Spleen (tissue), 11 donors: ENCODE measurements around the gene TPCN2. TPM values are rescaled to one million over a fixed set of nuclear protein-coding genes. Genes with fewer than 3 reads are reported as not detected.

Experiments
- DNase-seq: peaks from one replicate; pipeline ENCODE4 v3.0.0-alpha.2; 2020
- H3K27ac ChIP-seq, 8 donors: fragments of 200-600 bp; sonication (generic) in 7 of 8; 1 replicate in 4 of 8; 2 replicates in 4 of 8; pipeline versions ENCODE4 v1.5.0 to v1.8.0; 2016 to 2021; ENCODE audit warnings: inconsistent platforms in 4 of 8, mild to moderate bottlenecking in 4 of 8, moderate library complexity in 1 of 8
- H3K27me3 ChIP-seq, 7 donors: fragments of 200-600 bp; sonication (generic) in 6 of 7; replicated peaks in 1 of 7; 1 replicate in 4 of 7; 2 replicates in 3 of 7; pipeline versions ENCODE4 v1.5.0 to v1.8.0; 2016 to 2021; ENCODE audit warnings: inconsistent platforms in 3 of 7, mild to moderate bottlenecking in 1 of 7
- H3K36me3 ChIP-seq, 6 donors: fragments of 200-600 bp; sonication (generic) in 5 of 6; 1 replicate in 4 of 6; 2 replicates in 2 of 6; pipeline versions ENCODE4 v1.5.0 to v1.8.0; 2016 to 2021; ENCODE audit warnings: inconsistent platforms in 2 of 6
- H3K4me1 ChIP-seq, 6 donors: fragments of 200-600 bp; sonication (generic) in 5 of 6; 1 replicate in 3 of 6; 2 replicates in 3 of 6; pipeline versions ENCODE4 v1.5.0 to v1.8.0; 2016 to 2021; ENCODE audit warnings: inconsistent platforms in 3 of 6
- H3K4me3 ChIP-seq, 8 donors: fragments of 200-600 bp; sonication (generic) in 7 of 8; 1 replicate in 4 of 8; 2 replicates in 4 of 8; pipeline versions ENCODE4 v1.5.0 to v1.8.0; 2016 to 2021; ENCODE audit warnings: inconsistent platforms in 4 of 8, mild to moderate bottlenecking in 4 of 8, moderate library complexity in 2 of 8
- H3K9me3 ChIP-seq, 8 donors: fragments of 200-600 bp; sonication (generic) in 7 of 8; 1 replicate in 4 of 8; 2 replicates in 4 of 8; pipeline versions ENCODE4 v1.5.0 to v1.8.0; 2016 to 2021; ENCODE audit warnings: inconsistent platforms in 4 of 8
- POLR2A ChIP-seq, 3 donors: fragments of 450-650 bp; IDR thresholded peaks; one replicate each; pipeline ENCODE4 v1.5.1; 2017; ENCODE audit warnings: antibody characterized with exemption in 3 of 3, mild to moderate bottlenecking in 1 of 3
- POLR2AphosphoS5 ChIP-seq, 3 donors: sonication (generic); formaldehyde crosslinking; IDR thresholded peaks; one replicate each; pipeline ENCODE4 v1.5.1; 2017; ENCODE audit warnings: antibody characterized with exemption in 3 of 3
- WGBS, 5 donors: extraction: QIAGEN DNeasy Blood & Tissue Kit in 3 of 5; methylation state at CpG; one replicate each; pipeline versions ENCODE4 v1.1.5 to v1.1.7; 2013 to 2018; 5-methylcytosine and 5-hydroxymethylcytosine counted together
- intact Hi-C: fragments of 100-400 bp; cut with DNase I; formaldehyde crosslinking; loops from one replicate; pipeline ENCODE4 v1.15.0; 2023; ENCODE audit warnings: low total_unique reads
- polyA plus RNA-seq, 3 donors: library from polyadenylated mRNA; stranded (reverse); fragments of 200-250 nt; gene quantifications; one replicate each; pipeline ENCODE4 v1.2.1, GENCODE V29; 2013
- total RNA-seq, 7 donors: library from RNA; depleted of rRNA in 3 of 7; stranded (reverse); fragments of >200 nt in 3 of 7; fragmentation: NEBNext Ultra II Directional in 4 of 7; extraction: Animal tissue kit (Norgen Biotek cat#: 25700) in 4 of 7; gene quantifications; one replicate each; pipeline versions ENCODE4 v1.1.0 to v1.2.1, GENCODE V29; 2016 to 2021
- TF ChIP-seq, protein P1 (sequence below), 11 experiments: fragments of 200-600 bp in 7 of 11; fragments of 450-650 bp in 4 of 11; sonication (generic) in 4 of 11; IDR thresholded peaks in 8 of 11; conservative IDR thresholded peaks in 3 of 11; 1 replicate in 7 of 11; 2 replicates in 4 of 11; pipeline versions ENCODE4 v1.4.0 to v1.8.0; 2016 to 2021; ENCODE audit warnings: antibody characterized with exemption in 11 of 11, inconsistent platforms in 4 of 11, mild to moderate bottlenecking in 1 of 11
- donor health status: healthy with polysubstance abuse.
- donor health status: DM: no; HTN: no; CAD: no; lungs with moderate emphysema.
- donor health status: DM: no; HTN: no; CAD: no.
- donor health status: Bipolar disorder and iron deficiency.
- donor health status: healthy.
- donor health status: DM: no; HTN: no; CAD: no.
- donor health status: DM: yes; HTN: yes; CAD: no.

TPCN2 gene
- total and polyA plus RNA-seq, 10 donors, result 3.6 to 30.4 (median 24.1) TPM

DNA sequence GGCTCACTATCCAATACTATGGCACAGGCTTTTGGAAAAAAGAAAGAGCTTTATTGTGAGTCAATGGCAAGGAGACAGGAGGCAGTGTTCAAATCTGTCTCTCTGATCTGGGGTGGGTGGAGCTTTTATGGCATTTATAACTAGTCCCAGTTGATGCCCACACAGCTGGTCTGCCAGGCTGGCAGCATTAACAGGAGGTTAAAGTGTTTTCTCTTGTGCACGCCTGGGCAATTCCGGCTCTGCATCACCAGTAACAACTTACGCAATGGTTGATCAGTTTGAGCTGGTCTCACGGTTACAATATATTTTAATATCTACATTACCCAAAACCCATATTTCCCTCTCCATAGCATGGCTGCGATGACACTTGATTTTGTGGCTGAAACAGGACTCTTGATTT, 91.9 kb downstream of the TPCN2 start:
- TF ChIP-seq POLR2A (IDR thresholded peaks at IDR 0.05), result no peak
- TF ChIP-seq, protein P1, sequence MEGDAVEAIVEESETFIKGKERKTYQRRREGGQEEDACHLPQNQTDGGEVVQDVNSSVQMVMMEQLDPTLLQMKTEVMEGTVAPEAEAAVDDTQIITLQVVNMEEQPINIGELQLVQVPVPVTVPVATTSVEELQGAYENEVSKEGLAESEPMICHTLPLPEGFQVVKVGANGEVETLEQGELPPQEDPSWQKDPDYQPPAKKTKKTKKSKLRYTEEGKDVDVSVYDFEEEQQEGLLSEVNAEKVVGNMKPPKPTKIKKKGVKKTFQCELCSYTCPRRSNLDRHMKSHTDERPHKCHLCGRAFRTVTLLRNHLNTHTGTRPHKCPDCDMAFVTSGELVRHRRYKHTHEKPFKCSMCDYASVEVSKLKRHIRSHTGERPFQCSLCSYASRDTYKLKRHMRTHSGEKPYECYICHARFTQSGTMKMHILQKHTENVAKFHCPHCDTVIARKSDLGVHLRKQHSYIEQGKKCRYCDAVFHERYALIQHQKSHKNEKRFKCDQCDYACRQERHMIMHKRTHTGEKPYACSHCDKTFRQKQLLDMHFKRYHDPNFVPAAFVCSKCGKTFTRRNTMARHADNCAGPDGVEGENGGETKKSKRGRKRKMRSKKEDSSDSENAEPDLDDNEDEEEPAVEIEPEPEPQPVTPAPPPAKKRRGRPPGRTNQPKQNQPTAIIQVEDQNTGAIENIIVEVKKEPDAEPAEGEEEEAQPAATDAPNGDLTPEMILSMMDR (IDR thresholded peaks at IDR 0.05 in 8 of 11, conservative IDR thresholded peaks at IDR 0.05 in 3 of 11), result no peak
- no peak for TF ChIP-seq POLR2AphosphoS5 (IDR thresholded peaks at IDR 0.05)
- intact Hi-C loops, result no loop called here
- WGBS, 5 donors, result 88 to 95% (median 89%) methylated on average over 5 of the region's 5 CpGs
- Histone ChIP-seq H3K27ac (no peak overlapping the region), H3K36me3 (peaks cover 0 to 2% (median 0%) of the 10 kb centered on the region in 6 donors), H3K4me1 (no peaks in the 10 kb centered on the region), H3K4me3 (no peak overlapping the region), H3K27me3 (no peaks in the 10 kb centered on the region), H3K9me3 (peaks cover 0 to 18% (median 8%) of the 10 kb centered on the region in 8 donors)
- DNase-seq, result no peak

GRCh38 chr11:69141742-69142141, 93.0 kb downstream of the TPCN2 start:
- peaks cover 0 to 29% (median 19%) of the 10 kb centered on the region in 8 donors for H3K9me3 ChIP-seq
- peaks cover 0 to 4% (median 0%) of the 10 kb centered on the region in 6 donors for H3K36me3 ChIP-seq
- no peak overlapping the region for H3K4me3 ChIP-seq
- no peaks in the 10 kb centered on the region for H3K4me1 ChIP-seq
- TF ChIP-seq, protein P1 (IDR thresholded peaks at IDR 0.05 in 8 of 11, conservative IDR thresholded peaks at IDR 0.05 in 3 of 11), result no peak
- TF ChIP-seq POLR2A (IDR thresholded peaks at IDR 0.05), result no peak
- TF ChIP-seq POLR2AphosphoS5 (IDR thresholded peaks at IDR 0.05), result no peak
- no peaks in the 10 kb centered on the region for H3K27me3 ChIP-seq
- 29 to 37% (median 33%) methylated on average over 8 of the region's 8 CpGs for WGBS, 5 donors
- intact Hi-C loops, result no loop called here
- no peak overlapping the region for H3K27ac ChIP-seq
- no peak for DNase-seq

GRCh38 chr11:69142895-69143294, 94.2 kb downstream of the TPCN2 start:
- intact Hi-C loops, result no loop called here
- no peak for DNase-seq

GRCh38 chr11:69144316-69145049, 95.8 kb downstream of the TPCN2 start:
- Histone ChIP-seq H3K4me1 (no peaks in the 10 kb centered on the region), H3K27ac (no peak overlapping the region), H3K4me3 (no peak overlapping the region), H3K36me3 (peaks cover 0 to 4% (median 0%) of the 10 kb centered on the region in 6 donors), H3K27me3 (no peaks in the 10 kb centered on the region), H3K9me3 (peaks cover 0 to 54% (median 27%) of the 10 kb centered on the region in 8 donors)
- DNase-seq, result no peak
- intact Hi-C loops, result no loop called here
- WGBS, 5 donors, result 61 to 71% (median 64%) methylated on average over 7 of the region's 7 CpGs
- TF ChIP-seq, protein P1 (IDR thresholded peaks at IDR 0.05 in 8 of 11, conservative IDR thresholded peaks at IDR 0.05 in 3 of 11), result no peak
- TF ChIP-seq POLR2AphosphoS5 (IDR thresholded peaks at IDR 0.05) (no peak), POLR2A (IDR thresholded peaks at IDR 0.05) (no peak)

More at GRCh38 chr11:69142895-69143294, 94.2 kb downstream of the TPCN2 start:
- WGBS, 5 donors, result 85 to 99% (median 95%) methylated on average over 2 of the region's 2 CpGs
- Histone ChIP-seq H3K27me3 (no peaks in the 10 kb centered on the region), H3K4me1 (no peaks in the 10 kb centered on the region), H3K4me3 (no peak overlapping the region), H3K9me3 (peaks cover 0 to 39% (median 27%) of the 10 kb centered on the region in 8 donors), H3K36me3 (peaks cover 0 to 4% (median 0%) of the 10 kb centered on the region in 6 donors), H3K27ac (no peak overlapping the region)
- no peak for TF ChIP-seq POLR2A (IDR thresholded peaks at IDR 0.05)
- TF ChIP-seq, protein P1 (IDR thresholded peaks at IDR 0.05 in 8 of 11, conservative IDR thresholded peaks at IDR 0.05 in 3 of 11), result no peak
- TF ChIP-seq POLR2AphosphoS5 (IDR thresholded peaks at IDR 0.05), result no peak
